ENCODE measurements around the gene TENM3. TPM values are rescaled to one million over a fixed set of nuclear protein-coding genes. Genes with fewer than 3 reads are reported as not detected.

TENM3 gene
- total and polyA plus RNA-seq, 2 experiments from 2014 or later: 16.1 to 70.9 TPM

DNA sequence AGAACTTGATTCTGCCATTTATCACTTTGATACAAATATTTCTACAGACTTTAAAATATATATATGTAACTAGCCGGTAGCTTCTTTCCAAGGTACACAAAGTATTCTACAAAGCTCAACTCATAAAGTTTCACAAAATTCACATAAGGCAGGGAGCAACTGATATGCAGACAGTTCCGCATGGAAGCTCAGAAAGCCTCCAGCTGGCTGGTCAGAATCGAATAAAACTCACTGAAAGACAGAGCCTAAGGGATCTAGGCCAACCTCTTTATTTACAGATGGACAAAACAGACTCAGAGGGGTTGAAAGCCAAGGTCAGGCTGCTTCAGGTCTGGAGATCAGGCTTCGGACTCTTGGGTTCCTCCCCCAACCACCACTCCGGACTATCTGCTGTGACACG is 543.8 kb downstream of the TENM3 start:
- Histone ChIP-seq H3K79me2 (no peaks in the 10 kb centered on the region), H3K27ac (no peak overlapping the region), H3K4me3 (no peak overlapping the region), H3K4me2 (no peak overlapping the region), H3K27me3 (no peaks in the 10 kb centered on the region), H2AFZ (no peak overlapping the region), H3K36me3 (replicated peaks; ENCODE audit: insufficient read depth, low read depth) (no peaks in the 10 kb centered on the region), H3K4me1 (ENCODE audit: insufficient read depth) (no peaks in the 10 kb centered on the region), H4K20me1 (ENCODE audit: insufficient read depth, poor library complexity, severe bottlenecking) (no peaks in the 10 kb centered on the region), H3K9me2 (replicated peaks; ENCODE audit: insufficient read depth) (no peaks in the 10 kb centered on the region), H3K9me3 (ENCODE audit: low read depth) (no peaks in the 10 kb centered on the region)
- no peak for DNase-seq (ENCODE audit: low spot score)
- 91% methylated on average over 6 of the region's 6 CpGs for WGBS (ENCODE audit: low lambda C conversion rate, missing lambda C conversion rate)
- no peak for TF ChIP-seq EZH2phosphoT487 (IDR thresholded peaks at IDR 0.05; ENCODE audit: low read depth, severe bottlenecking, unreplicated experiment)
- TF ChIP-seq EZH2 (IDR thresholded peaks at IDR 0.05; ENCODE audit: borderline replicate concordance): no peak
- TF ChIP-seq, protein P1, sequence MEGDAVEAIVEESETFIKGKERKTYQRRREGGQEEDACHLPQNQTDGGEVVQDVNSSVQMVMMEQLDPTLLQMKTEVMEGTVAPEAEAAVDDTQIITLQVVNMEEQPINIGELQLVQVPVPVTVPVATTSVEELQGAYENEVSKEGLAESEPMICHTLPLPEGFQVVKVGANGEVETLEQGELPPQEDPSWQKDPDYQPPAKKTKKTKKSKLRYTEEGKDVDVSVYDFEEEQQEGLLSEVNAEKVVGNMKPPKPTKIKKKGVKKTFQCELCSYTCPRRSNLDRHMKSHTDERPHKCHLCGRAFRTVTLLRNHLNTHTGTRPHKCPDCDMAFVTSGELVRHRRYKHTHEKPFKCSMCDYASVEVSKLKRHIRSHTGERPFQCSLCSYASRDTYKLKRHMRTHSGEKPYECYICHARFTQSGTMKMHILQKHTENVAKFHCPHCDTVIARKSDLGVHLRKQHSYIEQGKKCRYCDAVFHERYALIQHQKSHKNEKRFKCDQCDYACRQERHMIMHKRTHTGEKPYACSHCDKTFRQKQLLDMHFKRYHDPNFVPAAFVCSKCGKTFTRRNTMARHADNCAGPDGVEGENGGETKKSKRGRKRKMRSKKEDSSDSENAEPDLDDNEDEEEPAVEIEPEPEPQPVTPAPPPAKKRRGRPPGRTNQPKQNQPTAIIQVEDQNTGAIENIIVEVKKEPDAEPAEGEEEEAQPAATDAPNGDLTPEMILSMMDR (IDR thresholded peaks at IDR 0.05; ENCODE audit: poor library complexity): no peak

DNA sequence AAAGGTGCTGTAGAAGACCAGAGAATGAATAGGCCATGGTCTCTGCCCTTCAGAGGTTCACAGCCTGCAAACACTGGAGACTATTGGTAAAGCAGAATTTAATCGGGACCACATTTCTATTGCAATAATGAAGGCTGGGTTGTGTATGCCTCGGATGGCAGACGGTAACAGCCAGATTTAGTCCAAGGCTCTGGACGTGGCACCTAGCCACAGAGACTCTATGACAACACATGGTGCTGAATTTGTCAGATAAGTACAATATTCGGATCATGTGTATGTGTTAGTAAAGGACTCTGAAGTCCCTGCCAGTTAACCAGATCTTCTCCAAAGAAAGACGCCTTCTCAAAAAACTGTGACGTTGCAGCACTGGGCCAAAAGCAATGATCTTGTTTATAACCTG is 545.0 kb downstream of the TENM3 start:
- Histone ChIP-seq H3K36me3 (replicated peaks; ENCODE audit: insufficient read depth, low read depth) (no peaks in the 10 kb centered on the region), H3K4me2 (no peak overlapping the region), H4K20me1 (ENCODE audit: insufficient read depth, poor library complexity, severe bottlenecking) (no peaks in the 10 kb centered on the region), H3K27me3 (no peaks in the 10 kb centered on the region), H2AFZ (no peak overlapping the region), H3K27ac (no peak overlapping the region), H3K9me2 (replicated peaks; ENCODE audit: insufficient read depth) (no peaks in the 10 kb centered on the region), H3K4me3 (no peak overlapping the region), H3K79me2 (no peaks in the 10 kb centered on the region), H3K9me3 (ENCODE audit: low read depth) (no peaks in the 10 kb centered on the region), H3K4me1 (ENCODE audit: insufficient read depth) (no peaks in the 10 kb centered on the region)
- no peak for DNase-seq (ENCODE audit: low spot score)
- 95% methylated on average over 7 of the region's 7 CpGs for WGBS (ENCODE audit: low lambda C conversion rate, missing lambda C conversion rate)
- no peak for TF ChIP-seq EZH2phosphoT487 (IDR thresholded peaks at IDR 0.05; ENCODE audit: low read depth, severe bottlenecking, unreplicated experiment)
- no peak for TF ChIP-seq EZH2 (IDR thresholded peaks at IDR 0.05; ENCODE audit: borderline replicate concordance)
- TF ChIP-seq, protein P1 (IDR thresholded peaks at IDR 0.05; ENCODE audit: poor library complexity): no peak

DNA sequence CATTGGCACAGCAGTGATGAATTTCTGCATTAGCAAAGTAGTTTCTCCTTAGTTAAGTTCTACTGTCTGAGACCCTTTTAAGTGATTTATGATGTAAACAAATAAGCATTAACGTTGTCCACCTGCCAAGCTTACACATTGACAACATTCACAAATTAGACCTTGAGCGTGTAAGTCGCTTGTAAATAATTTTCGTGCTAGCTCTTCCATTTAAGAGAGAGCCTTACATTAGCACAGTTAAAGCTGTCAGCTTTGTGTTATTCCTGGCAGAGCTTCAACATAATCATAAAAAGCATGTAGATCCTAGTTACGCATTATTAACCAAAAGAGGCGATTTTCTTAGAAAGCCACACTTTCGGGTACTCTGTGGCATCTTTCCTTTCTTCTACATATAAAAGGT is 546.3 kb downstream of the TENM3 start:
- no peak for DNase-seq (ENCODE audit: low spot score)
- H3K4me3 ChIP-seq: no peak overlapping the region
- no peaks in the 10 kb centered on the region for H3K79me2 ChIP-seq
- no peak overlapping the region for H2AFZ ChIP-seq
- no peak overlapping the region for H3K4me2 ChIP-seq
- no peaks in the 10 kb centered on the region for H4K20me1 ChIP-seq (ENCODE audit: insufficient read depth, poor library complexity, severe bottlenecking)
- TF ChIP-seq EZH2 (IDR thresholded peaks at IDR 0.05; ENCODE audit: borderline replicate concordance): no peak
- TF ChIP-seq, protein P1 (IDR thresholded peaks at IDR 0.05; ENCODE audit: poor library complexity): no peak
- no peak for TF ChIP-seq EZH2phosphoT487 (IDR thresholded peaks at IDR 0.05; ENCODE audit: low read depth, severe bottlenecking, unreplicated experiment)
- no peaks in the 10 kb centered on the region for H3K4me1 ChIP-seq (ENCODE audit: insufficient read depth)
- H3K9me2 ChIP-seq (replicated peaks; ENCODE audit: insufficient read depth): no peaks in the 10 kb centered on the region
- no peaks in the 10 kb centered on the region for H3K27me3 ChIP-seq
- no peak overlapping the region for H3K27ac ChIP-seq
- H3K36me3 ChIP-seq (replicated peaks; ENCODE audit: insufficient read depth, low read depth): no peaks in the 10 kb centered on the region
- no peaks in the 10 kb centered on the region for H3K9me3 ChIP-seq (ENCODE audit: low read depth)
- WGBS (ENCODE audit: low lambda C conversion rate, missing lambda C conversion rate): 94% methylated on average over 7 of the region's 7 CpGs

Data from hepatocyte (in vitro differentiated cells).